ENCODE results near the gene MIPOL1. TPM values are rescaled to one million over a fixed set of nuclear protein-coding genes. Genes with fewer than 3 reads are reported as not detected.
A peak's percentile ranks its signal among the peaks of the same experiment; 100 is the strongest.

MIPOL1 gene
- total and polyA plus RNA-seq, 2 of the 13 experiments (the other 11 are each of a cell fraction or from before 2014, with no cell fraction given) = 8.6 to 34.2 TPM

GRCh38 chr14:37585971-37586796 is 388.4 kb downstream of the MIPOL1 start (continued):
- TF ChIP-seq SCMH1 (CRISPR knock-in tag; IDR thresholded peaks at IDR 0.05; ENCODE audit: borderline replicate concordance) = no peak
- TF ChIP-seq SKIL (CRISPR knock-in tag; IDR thresholded peaks at IDR 0.05; ENCODE audit: borderline replicate concordance) = no peak
- TF ChIP-seq ADNP (CRISPR knock-in tag; IDR thresholded peaks at IDR 0.05) = no peak
- 0 out of 2 replicates have a peak, but pooled peaks have one; percentile 7 for TF ChIP-seq GATAD1 (CRISPR knock-in tag; IDR thresholded peaks at IDR 0.05)
- TF ChIP-seq THAP11 (CRISPR knock-in tag; IDR thresholded peaks at IDR 0.05) = no peak
- TF ChIP-seq KMT2A (CRISPR knock-in tag; IDR thresholded peaks at IDR 0.05) = peak; percentile 75
- no peak for TF ChIP-seq GTF2F1 (IDR thresholded peaks at IDR 0.05; ENCODE audit: low read length)
- TF ChIP-seq SIX4 (CRISPR knock-in tag; IDR thresholded peaks at IDR 0.05) = no peak
- no peak for TF ChIP-seq ISX (CRISPR knock-in tag; conservative IDR thresholded peaks at IDR 0.05)
- peak; percentile 66 for TF ChIP-seq ZNF263 (CRISPR knock-in tag; IDR thresholded peaks at IDR 0.05)
- TF ChIP-seq ATF7 (IDR thresholded peaks at IDR 0.05) = no peak
- no peak for TF ChIP-seq ATF7 (CRISPR knock-in tag; IDR thresholded peaks at IDR 0.05)
- 0 out of 2 replicates have a peak, but pooled peaks have one; percentile 14 for TF ChIP-seq ARNT2 (CRISPR knock-in tag; IDR thresholded peaks at IDR 0.05; ENCODE audit: low read depth)
- TF ChIP-seq TOE1 (CRISPR knock-in tag; IDR thresholded peaks at IDR 0.05) = 0 out of 2 replicates have a peak, but pooled peaks have one; percentile 9
- TF ChIP-seq CENPBD1 (CRISPR knock-in tag; IDR thresholded peaks at IDR 0.05; ENCODE audit: borderline replicate concordance, low read depth) = no peak
- no peak for TF ChIP-seq IKZF4 (CRISPR knock-in tag; IDR thresholded peaks at IDR 0.05; ENCODE audit: borderline replicate concordance, low read depth, not compliant biosample characterization)
- no peak for TF ChIP-seq ZNF7 (CRISPR knock-in tag; IDR thresholded peaks at IDR 0.05)
- no peak for TF ChIP-seq CHD2 (IDR thresholded peaks at IDR 0.05; ENCODE audit: low read depth, low read length)
- no peak for TF ChIP-seq ZNF33A (CRISPR knock-in tag; IDR thresholded peaks at IDR 0.05; ENCODE audit: borderline replicate concordance)
- no peak for TF ChIP-seq ZNF232 (CRISPR knock-in tag; IDR thresholded peaks at IDR 0.05; ENCODE audit: borderline replicate concordance)
- peak; percentile 64; the same call in 1 of the 2 replicates for TF ChIP-seq CEBPB (IDR thresholded peaks at IDR 0.05; ENCODE audit: borderline replicate concordance, low read depth, low read length)
- TF ChIP-seq NFIC (IDR thresholded peaks at IDR 0.05; ENCODE audit: low read length) = no peak
- TF ChIP-seq TSC22D2 (CRISPR knock-in tag; IDR thresholded peaks at IDR 0.05; ENCODE audit: borderline replicate concordance) = 0 out of 2 replicates have a peak, but pooled peaks have one; percentile 58
- TF ChIP-seq HDAC6 (IDR thresholded peaks at IDR 0.05; ENCODE audit: low read depth, low read length) = no peak
- peak; percentile 32; the same call in 1 of the 2 replicates for TF ChIP-seq ZNF788 (CRISPR knock-in tag; IDR thresholded peaks at IDR 0.05; ENCODE audit: borderline replicate concordance)
- no peak for TF ChIP-seq NR2F6 (IDR thresholded peaks at IDR 0.05)
- 0 out of 2 replicates have a peak, but pooled peaks have one; percentile 15 for TF ChIP-seq NR2F6 (CRISPR knock-in tag; IDR thresholded peaks at IDR 0.05)
- peak; percentile 67; the same call in 1 of the 2 replicates for TF ChIP-seq KDM6A (CRISPR knock-in tag; IDR thresholded peaks at IDR 0.05; ENCODE audit: low read depth)
- TF ChIP-seq MBNL3 (CRISPR knock-in tag; conservative IDR thresholded peaks at IDR 0.05) = peak; percentile 37; the same call in 1 of the 2 replicates
- 0 out of 2 replicates have a peak, but pooled peaks have one; percentile 52 for TF ChIP-seq ZNF83 (CRISPR knock-in tag; IDR thresholded peaks at IDR 0.05; ENCODE audit: borderline replicate concordance)
- no peak for TF ChIP-seq SP5 (CRISPR knock-in tag; IDR thresholded peaks at IDR 0.05; ENCODE audit: borderline replicate concordance, low read depth)
